RCC 7860 (cell line): ENCODE measurements around the gene IRF2BP2.
A peak's percentile ranks its signal among the peaks of the same experiment; 100 is the strongest.
"Not testable (repeated sequence)": the region's sequence is repeated elsewhere in the genome, so short reads cannot be mapped to it uniquely, and the experiment has no call there.

Experiments used
- DNase-seq: peaks from one replicate; pipeline ENCODE4 v3.0.0-alpha.2; 2015; ENCODE audit warnings: low spot score
- FAIRE-seq: peaks from 2 replicates; lab custom pipeline; 2012; peaks lifted over from hg19 to GRCh38; lab: Jason Lieb, UNC

Gene IRF2BP2

GRCh38 chr1:234634922-234635321, 24.9 kb upstream of the IRF2BP2 start:
- DNase-seq, FAIRE-seq: not testable (repeated sequence)

GRCh38 chr1:234634387-234634786, 24.4 kb upstream of the IRF2BP2 start:
- DNase-seq, result no peak
- FAIRE-seq, result no peak

GRCh38 chr1:234633246-234634003, 23.4 kb upstream of the IRF2BP2 start:
- no peak for FAIRE-seq
- no peak for DNase-seq

GRCh38 chr1:234632225-234632624, 22.2 kb upstream of the IRF2BP2 start:
- no peak for FAIRE-seq

GRCh38 chr1:234631721-234632125, 21.7 kb upstream of the IRF2BP2 start:
- peak; percentile 77 for FAIRE-seq
- peak; percentile 89 for DNase-seq

More at GRCh38 chr1:234632225-234632624, 22.2 kb upstream of the IRF2BP2 start:
- no peak for DNase-seq

GRCh38 chr1:234629026-234629425, 19.0 kb upstream of the IRF2BP2 start:
- FAIRE-seq (no peak), DNase-seq (no peak)

- DNase-seq, result peak; percentile 62
- FAIRE-seq, result peak; percentile 65
Measured at GRCh38 chr1:234628089-234628488, 18.1 kb upstream of the IRF2BP2 start.

- FAIRE-seq, result no peak
- DNase-seq, result no peak
Measured at GRCh38 chr1:234627009-234627950, 17.3 kb upstream of the IRF2BP2 start.

GRCh38 chr1:234626391-234626790, 16.4 kb upstream of the IRF2BP2 start:
- FAIRE-seq (no peak), DNase-seq (no peak)

- FAIRE-seq (no peak), DNase-seq (peak; percentile 14)
Measured at GRCh38 chr1:234624724-234625117, 14.7 kb upstream of the IRF2BP2 start.

GRCh38 chr1:234621657-234622335, 11.8 kb upstream of the IRF2BP2 start:
- peak; percentile 78 for FAIRE-seq
- peak; percentile 62 for DNase-seq

- no peak for FAIRE-seq
- DNase-seq, result no peak
Measured at GRCh38 chr1:234621127-234621468, 11.1 kb upstream of the IRF2BP2 start.

GRCh38 chr1:234620272-234621126, 10.5 kb upstream of the IRF2BP2 start:
- no peak for DNase-seq
- no peak for FAIRE-seq

GRCh38 chr1:234619794-234620247, 9.8 kb upstream of the IRF2BP2 start:
- DNase-seq, result peak; percentile 46
- peak; percentile 83 for FAIRE-seq

- DNase-seq (no peak), FAIRE-seq (no peak)
Measured at GRCh38 chr1:234619071-234619480, 9.1 kb upstream of the IRF2BP2 start.

GRCh38 chr1:234618737-234619049, 8.7 kb upstream of the IRF2BP2 start:
- DNase-seq, result no peak
- FAIRE-seq, result no peak

GRCh38 chr1:234617986-234618736, 8.2 kb upstream of the IRF2BP2 start:
- DNase-seq (peak; percentile 18), FAIRE-seq (no peak)

GRCh38 chr1:234617131-234617985, 7.4 kb upstream of the IRF2BP2 start:
- FAIRE-seq, result no peak
- DNase-seq, result no peak

- FAIRE-seq (no peak), DNase-seq (no peak)
Measured at GRCh38 chr1:234616644-234617043, 6.7 kb upstream of the IRF2BP2 start.
